BLaER1 (cell line): ENCODE data around the gene TERB2.
"Not testable (repeated sequence)": the region's sequence is repeated elsewhere in the genome, so short reads cannot be mapped to it uniquely, and the experiment has no call there.

Source experiments
- H3K27ac ChIP-seq: shearing (Covaris generic); formaldehyde crosslinking; 2 replicates; pipeline ENCODE4 v1.8.1; 2022
- H3K27me3 ChIP-seq: shearing (Covaris generic); formaldehyde crosslinking; 2 replicates; pipeline ENCODE4 v1.8.1; 2022
- H3K36me3 ChIP-seq: shearing (Covaris generic); formaldehyde crosslinking; 2 replicates; pipeline ENCODE4 v1.8.1; 2022
- H3K4me1 ChIP-seq: shearing (Covaris generic); formaldehyde crosslinking; 2 replicates; pipeline ENCODE4 v1.8.1; 2022
- H3K4me2 ChIP-seq: shearing (Covaris generic); formaldehyde crosslinking; 2 replicates; pipeline ENCODE4 v1.8.1; 2022
- H3K4me3 ChIP-seq: shearing (Covaris generic); formaldehyde crosslinking; 2 replicates; pipeline ENCODE4 v1.8.1; 2022
- H3K9ac ChIP-seq: shearing (Covaris generic); formaldehyde crosslinking; 2 replicates; pipeline ENCODE4 v1.8.1; 2022
- H3K9me3 ChIP-seq: shearing (Covaris generic); formaldehyde crosslinking; 2 replicates; pipeline ENCODE4 v1.8.1; 2022
- H4K20me1 ChIP-seq: shearing (Covaris generic); formaldehyde crosslinking; 2 replicates; pipeline ENCODE4 v1.8.1; 2022
- Cebpa-rat ChIP-seq: shearing (Covaris generic); IDR thresholded peaks from 2 replicates; pipeline ENCODE4 v1.8.1; 2022

The TERB2 gene, protein sequence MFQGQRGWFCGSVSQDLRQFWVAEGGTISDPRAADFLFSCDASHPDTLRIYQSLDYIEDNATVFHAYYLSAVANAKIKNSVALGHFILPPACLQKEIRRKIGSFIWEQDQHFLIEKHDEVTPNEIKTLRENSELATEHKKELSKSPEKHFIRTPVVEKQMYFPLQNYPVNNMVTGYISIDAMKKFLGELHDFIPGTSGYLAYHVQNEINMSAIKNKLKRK

DNA sequence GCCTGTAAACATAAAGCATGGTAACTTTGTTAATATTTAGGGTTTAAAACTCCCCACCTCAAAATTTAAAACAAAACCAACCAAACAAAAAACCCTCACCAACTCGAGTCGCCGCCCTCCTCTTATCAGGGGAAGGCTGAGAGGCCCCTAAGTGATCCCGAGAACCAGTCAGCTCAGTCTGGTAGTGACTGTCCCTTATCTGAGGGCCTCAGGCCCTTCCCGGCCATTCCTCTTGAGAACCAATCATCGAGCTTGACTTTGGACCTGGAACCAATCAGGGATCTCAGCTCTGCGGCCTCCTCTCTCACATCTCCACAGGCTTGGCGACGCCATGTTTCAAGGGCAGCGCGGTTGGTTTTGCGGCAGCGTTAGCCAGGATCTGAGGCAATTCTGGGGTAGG, at the start of gene TERB2:
TSS of gene TERB2 (plus strand) at position 300 of the 400 bp plus-strand sequence. CDS start at position 332, 32 bp downstream.
- Histone ChIP-seq H3K27ac (no peak within 1 kb of the TSS), H3K9ac (no peak within 1 kb of the TSS), H3K9me3 (no peaks in the 10 kb centered on the region), H4K20me1 (no peaks in the 10 kb centered on the region), H3K27me3 (no peaks in the 10 kb centered on the region), H3K4me3 (no peak within 1 kb of the TSS), H3K4me1 (no peaks in the 10 kb centered on the region), H3K36me3 (no peaks in the 10 kb centered on the region), H3K4me2 (no peak within 1 kb of the TSS)
- no peak for TF ChIP-seq Cebpa-rat

DNA sequence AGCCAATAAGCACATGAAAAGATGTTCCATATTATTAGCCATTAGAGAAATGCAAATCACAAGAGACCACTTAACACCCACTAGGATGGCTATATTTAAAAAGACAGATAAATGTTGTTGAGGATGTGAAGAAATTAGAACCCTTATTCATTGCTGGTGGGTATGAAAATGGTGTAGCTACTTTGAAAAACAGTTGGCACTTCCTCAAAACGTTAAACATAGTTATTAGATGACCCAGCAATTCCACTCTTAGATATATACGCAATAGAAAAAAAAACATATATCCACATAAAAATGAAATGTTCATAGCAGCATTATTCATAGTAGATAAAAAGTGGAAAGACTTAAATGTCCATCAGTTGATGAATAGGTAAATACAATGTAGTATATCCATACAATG, 47.1 kb upstream of the TERB2 start:
- H4K20me1 ChIP-seq = no peaks in the 10 kb centered on the region
- no peaks in the 10 kb centered on the region for H3K27me3 ChIP-seq
- no peak overlapping the region for H3K27ac ChIP-seq
- no peak for TF ChIP-seq Cebpa-rat
- no peak overlapping the region for H3K4me3 ChIP-seq
- H3K4me1 ChIP-seq = no peaks in the 10 kb centered on the region
- no peak overlapping the region for H3K9ac ChIP-seq
- H3K9me3 ChIP-seq = peaks cover 20% of the 10 kb centered on the region
- no peak overlapping the region for H3K4me2 ChIP-seq
- H3K36me3 ChIP-seq = no peaks in the 10 kb centered on the region

DNA sequence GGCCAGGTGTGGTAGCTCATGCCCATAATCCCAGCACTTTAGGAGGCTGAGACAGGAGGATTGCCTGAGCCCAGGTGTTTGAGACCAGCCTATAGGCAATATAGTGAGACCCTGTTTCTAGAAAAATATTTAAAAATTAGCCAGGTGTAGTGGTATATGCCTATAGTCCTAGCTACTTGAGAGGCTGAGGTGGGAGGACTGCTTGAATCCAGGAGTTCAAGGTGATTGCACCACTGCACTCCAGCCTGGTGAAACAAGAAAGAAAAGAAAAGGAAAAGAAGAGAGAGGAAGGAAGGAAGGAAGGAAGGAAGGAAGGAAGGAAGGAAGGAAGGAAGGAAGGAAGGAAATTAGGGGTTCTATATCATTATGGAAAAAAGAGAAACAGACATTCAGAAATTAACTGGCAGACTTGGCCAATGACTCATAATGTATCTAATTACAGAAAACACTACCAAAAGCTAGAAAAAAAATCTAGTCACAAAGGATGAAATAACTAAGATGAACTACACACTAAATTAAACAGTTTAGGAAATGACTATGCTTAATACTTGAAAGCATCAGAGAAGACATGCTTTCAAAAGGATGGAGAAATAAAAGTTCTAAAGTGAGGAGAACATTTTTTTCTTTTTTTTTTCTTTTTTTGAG, 45.4 kb upstream of the TERB2 start:
- Histone ChIP-seq H3K4me2 (no peak overlapping the region), H3K36me3 (no peaks in the 10 kb centered on the region), H4K20me1 (no peaks in the 10 kb centered on the region), H3K27me3 (no peaks in the 10 kb centered on the region), H3K9me3 (peaks cover 20% of the 10 kb centered on the region), H3K9ac (no peak overlapping the region), H3K27ac (no peak overlapping the region), H3K4me1 (no peaks in the 10 kb centered on the region), H3K4me3 (no peak overlapping the region)
- no peak for TF ChIP-seq Cebpa-rat

DNA sequence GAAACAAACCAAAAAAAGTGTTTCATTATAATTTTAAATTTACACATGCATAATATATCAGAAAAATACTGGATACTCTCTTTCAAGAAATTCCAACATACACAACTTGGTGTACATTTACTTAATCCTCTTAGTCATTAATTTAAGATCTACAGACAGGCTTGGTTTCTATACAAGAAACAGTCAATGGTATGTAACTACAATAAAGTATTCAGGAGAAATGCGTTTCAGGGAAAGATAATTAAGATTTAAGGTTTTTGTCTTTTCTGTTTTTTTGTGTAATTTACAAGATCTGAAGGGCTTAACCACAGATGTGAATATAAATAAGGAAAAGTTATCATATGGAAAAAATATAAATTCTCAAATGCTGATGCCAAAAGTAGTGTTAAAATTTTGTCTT, 44.3 kb upstream of the TERB2 start:
- H3K4me3 ChIP-seq, H3K4me2 ChIP-seq, H3K36me3 ChIP-seq, H3K27me3 ChIP-seq, H3K9ac ChIP-seq, H3K4me1 ChIP-seq, H3K27ac ChIP-seq, H4K20me1 ChIP-seq: not testable (repeated sequence)
- peaks cover 20% of the 10 kb centered on the region for H3K9me3 ChIP-seq

DNA sequence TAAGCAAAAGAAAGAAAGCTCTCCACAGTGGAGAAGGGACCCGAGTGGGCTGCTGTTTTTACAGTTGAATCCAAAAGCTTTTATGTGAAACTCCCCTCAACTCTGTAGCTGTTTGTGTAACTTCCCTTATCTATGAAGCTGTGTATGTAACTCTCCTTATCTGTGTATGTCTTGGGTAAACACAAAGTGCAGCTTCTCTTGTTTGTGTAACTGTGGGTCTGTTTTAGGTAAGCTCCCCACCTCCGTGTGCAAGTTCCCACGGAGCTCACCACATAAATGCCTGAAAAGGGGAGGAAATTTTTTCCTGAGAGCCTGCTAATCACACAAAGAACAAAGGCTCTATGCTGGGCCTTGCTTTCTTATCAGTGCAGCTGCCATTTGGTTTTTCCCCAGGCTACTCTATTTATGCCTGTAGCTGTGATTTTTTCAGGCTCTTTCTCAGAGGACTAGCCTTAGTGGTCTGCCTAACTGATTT, 43.5 kb upstream of the TERB2 start:
- H3K36me3 ChIP-seq, H3K27ac ChIP-seq, H3K4me3 ChIP-seq, H4K20me1 ChIP-seq, H3K9ac ChIP-seq, H3K4me2 ChIP-seq, H3K4me1 ChIP-seq, H3K27me3 ChIP-seq: not testable (repeated sequence)
- peaks cover 20% of the 10 kb centered on the region for H3K9me3 ChIP-seq

DNA sequence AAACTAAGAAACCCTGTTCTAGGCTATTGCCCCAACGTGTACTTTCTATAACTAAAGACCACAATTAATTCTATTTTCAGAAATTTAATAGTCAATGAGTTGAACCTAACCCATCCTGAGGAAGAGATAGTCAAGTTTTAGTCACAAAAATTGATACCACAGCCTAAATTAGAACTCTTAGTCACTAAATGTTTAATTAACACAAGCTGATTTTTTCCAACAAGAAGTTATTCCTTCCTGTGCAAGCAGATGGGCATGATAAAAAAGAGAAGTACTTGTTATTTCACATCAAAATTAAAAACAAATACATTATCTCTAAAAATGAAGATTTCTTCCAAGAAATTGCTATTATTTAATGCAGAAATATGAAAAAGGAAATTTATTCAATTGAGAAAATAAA, 38.4 kb upstream of the TERB2 start:
- H3K9me3 ChIP-seq = peaks cover 4% of the 10 kb centered on the region
- H3K36me3 ChIP-seq = no peaks in the 10 kb centered on the region
- peaks cover 10% of the 10 kb centered on the region; the same call in 1 of the 2 replicates for H3K4me1 ChIP-seq
- H3K4me2 ChIP-seq = 0 out of 2 replicates have a peak overlapping the region, but pooled peaks have one; percentile 13
- no peak overlapping the region for H3K4me3 ChIP-seq
- H3K27ac ChIP-seq = no peak overlapping the region
- TF ChIP-seq Cebpa-rat = no peak
- H4K20me1 ChIP-seq = no peaks in the 10 kb centered on the region
- H3K9ac ChIP-seq = no peak overlapping the region
- H3K27me3 ChIP-seq = no peaks in the 10 kb centered on the region

DNA sequence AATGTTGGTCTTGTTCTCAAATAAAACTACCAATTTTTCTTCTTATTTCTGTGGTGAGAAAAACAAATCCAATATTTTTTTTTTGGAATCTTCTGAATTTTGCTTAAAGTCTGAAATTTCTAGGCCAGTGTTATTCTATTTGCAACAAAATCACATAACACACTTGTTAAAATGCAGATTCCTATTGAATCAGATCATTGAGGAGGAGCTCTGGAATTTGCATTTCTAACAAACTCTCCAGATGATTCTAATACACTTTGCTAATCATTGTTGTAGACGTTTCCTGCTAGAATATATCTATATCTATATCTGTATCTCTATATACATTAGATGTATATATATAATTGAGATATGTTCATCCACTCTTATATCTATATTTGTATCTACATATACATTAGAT, 27.8 kb upstream of the TERB2 start:
- not testable (repeated sequence) for H4K20me1 ChIP-seq, H3K27me3 ChIP-seq, H3K27ac ChIP-seq, H3K9me3 ChIP-seq, H3K4me3 ChIP-seq, H3K4me1 ChIP-seq, H3K36me3 ChIP-seq, H3K9ac ChIP-seq, H3K4me2 ChIP-seq

DNA sequence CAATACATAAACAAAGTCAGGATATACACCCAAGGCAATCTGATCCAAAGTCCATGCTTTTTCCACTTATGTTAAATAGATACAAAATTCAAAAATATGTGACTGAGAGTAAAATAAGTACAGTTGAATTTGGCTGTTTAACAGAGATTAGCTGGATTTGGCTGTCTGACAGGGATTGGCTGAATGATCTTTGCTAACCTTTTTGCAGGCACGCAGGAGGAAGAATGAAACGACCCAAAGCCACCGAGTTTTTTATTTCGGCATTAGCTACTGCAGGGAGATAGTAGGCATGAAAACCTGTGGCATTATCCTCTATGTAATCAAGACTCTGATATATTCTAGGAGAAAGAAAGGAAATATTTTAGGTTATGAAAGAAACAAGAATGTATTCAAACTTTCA, 26.2 kb upstream of the TERB2 start:
- not testable (repeated sequence) for H3K4me1 ChIP-seq, H3K4me3 ChIP-seq, H3K9ac ChIP-seq, H3K27me3 ChIP-seq, H3K9me3 ChIP-seq, H4K20me1 ChIP-seq, H3K36me3 ChIP-seq, H3K27ac ChIP-seq, H3K4me2 ChIP-seq

DNA sequence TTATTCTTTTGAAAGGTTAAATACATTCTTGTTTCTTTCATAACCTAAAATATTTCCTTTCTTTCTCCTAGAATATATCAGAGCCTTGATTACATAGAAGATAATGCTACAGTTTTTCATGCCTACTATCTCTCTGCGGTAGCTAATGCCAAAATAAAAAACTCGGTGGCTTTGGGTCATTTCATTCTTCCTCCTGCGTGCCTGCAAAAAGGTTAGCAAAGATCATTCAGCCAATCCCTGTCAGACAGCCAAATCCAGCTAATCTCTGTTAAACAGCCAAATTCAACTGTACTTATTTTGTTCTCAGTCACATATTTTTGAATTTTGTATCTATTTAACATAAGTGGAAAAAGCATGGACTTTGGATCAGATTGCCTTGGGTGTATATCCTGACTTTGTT, 1.8 kb downstream of the TERB2 start:
- H3K4me2 ChIP-seq, H3K9ac ChIP-seq, H4K20me1 ChIP-seq, H3K9me3 ChIP-seq, H3K27me3 ChIP-seq, H3K4me1 ChIP-seq, H3K27ac ChIP-seq, H3K4me3 ChIP-seq, H3K36me3 ChIP-seq: not testable (repeated sequence)

DNA sequence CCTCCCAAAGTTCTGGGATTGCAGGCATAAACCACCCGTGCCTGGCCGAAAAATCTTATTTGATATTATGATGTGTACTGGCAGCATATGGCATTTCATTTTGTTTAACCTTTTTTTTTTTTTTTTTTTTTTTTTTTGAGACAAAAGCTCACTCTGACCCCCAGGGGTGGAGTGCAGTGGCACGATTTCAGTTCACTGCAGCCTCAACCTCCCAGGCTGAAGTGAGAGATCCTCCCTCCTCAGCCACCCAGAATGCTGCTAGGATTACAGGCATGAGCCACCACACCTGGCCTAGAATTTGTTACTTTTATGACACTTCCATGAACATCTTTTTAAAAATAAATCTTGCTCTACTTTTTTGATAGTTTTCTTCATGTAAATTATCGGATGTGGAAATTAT, 12.0 kb downstream of the TERB2 start:
- no peak for TF ChIP-seq Cebpa-rat
- H3K36me3 ChIP-seq = no peaks in the 10 kb centered on the region
- H3K4me3 ChIP-seq = no peak overlapping the region
- H3K27ac ChIP-seq = no peak overlapping the region
- no peak overlapping the region for H3K9ac ChIP-seq
- no peaks in the 10 kb centered on the region for H3K4me1 ChIP-seq
- no peaks in the 10 kb centered on the region for H4K20me1 ChIP-seq
- H3K4me2 ChIP-seq = no peak overlapping the region
- H3K9me3 ChIP-seq = no peaks in the 10 kb centered on the region
- H3K27me3 ChIP-seq = no peaks in the 10 kb centered on the region

DNA sequence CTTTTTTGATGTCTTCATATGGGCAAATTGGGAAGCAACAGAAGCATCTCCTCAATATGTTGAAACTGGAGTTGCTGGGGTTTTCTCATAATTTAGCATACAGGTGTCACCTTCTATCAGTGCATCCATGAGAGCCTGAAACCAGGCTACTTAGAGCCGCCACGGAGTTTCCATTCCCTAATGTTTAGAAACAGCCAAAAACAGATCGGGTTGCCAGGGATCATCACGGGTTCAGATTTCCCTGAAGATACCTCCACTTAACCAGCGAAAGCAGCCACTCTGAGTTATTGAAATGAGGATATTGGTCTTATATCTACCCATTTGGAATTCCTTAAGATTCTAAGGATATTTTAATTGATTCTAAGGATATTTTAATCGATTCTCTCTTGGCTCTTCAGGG, 14.5 kb downstream of the TERB2 start:
- no peaks in the 10 kb centered on the region for H3K4me1 ChIP-seq
- no peak overlapping the region for H3K9ac ChIP-seq
- H3K4me2 ChIP-seq = no peak overlapping the region
- no peaks in the 10 kb centered on the region for H3K9me3 ChIP-seq
- no peak for TF ChIP-seq Cebpa-rat
- no peak overlapping the region for H3K27ac ChIP-seq
- no peak overlapping the region for H3K4me3 ChIP-seq
- no peaks in the 10 kb centered on the region for H3K36me3 ChIP-seq
- no peaks in the 10 kb centered on the region for H3K27me3 ChIP-seq
- no peaks in the 10 kb centered on the region for H4K20me1 ChIP-seq

DNA sequence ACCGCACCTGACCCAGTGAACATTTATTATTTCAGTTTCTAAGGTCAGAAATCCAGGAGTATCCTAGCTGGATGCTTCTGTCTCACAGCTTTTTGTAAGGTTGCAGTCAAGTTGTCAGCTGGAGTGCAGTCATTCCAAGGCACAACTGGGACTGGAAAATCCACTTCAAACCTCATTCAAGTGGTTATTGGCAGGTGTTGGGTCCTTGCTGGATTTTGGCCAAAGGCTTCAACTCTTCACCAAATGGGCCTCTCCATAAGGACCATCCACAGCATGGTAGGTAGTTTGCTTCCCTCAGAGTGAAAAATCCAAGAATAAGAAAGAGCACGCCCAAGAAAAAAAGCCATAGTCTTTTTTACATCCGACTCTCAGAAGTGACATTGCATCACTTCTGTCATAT, 19.7 kb downstream of the TERB2 start:
- H3K9me3 ChIP-seq, H3K36me3 ChIP-seq, H3K4me1 ChIP-seq, H3K27me3 ChIP-seq, H3K27ac ChIP-seq, H3K9ac ChIP-seq, H3K4me3 ChIP-seq, H4K20me1 ChIP-seq, H3K4me2 ChIP-seq: not testable (repeated sequence)

DNA sequence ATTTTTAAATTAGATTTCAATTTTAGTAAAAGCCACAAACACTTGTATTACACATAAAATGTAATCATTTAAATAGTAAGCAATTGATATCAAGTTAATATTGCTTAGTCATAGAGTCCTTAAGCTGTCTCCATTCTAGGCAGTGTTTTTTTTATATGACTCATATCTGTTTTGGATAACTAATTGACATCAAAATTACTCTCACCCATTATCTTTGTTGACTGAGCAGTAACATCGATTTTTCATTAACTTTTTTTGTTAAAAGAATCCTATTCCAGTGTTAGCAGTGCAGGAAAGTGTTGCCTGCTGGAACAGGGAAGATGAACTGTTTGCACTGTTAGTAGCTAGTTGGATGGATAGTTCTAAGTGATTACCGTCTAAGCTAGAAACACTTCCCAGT, 21.3 kb downstream of the TERB2 start:
- H4K20me1 ChIP-seq, H3K9ac ChIP-seq, H3K36me3 ChIP-seq, H3K4me1 ChIP-seq, H3K27ac ChIP-seq, H3K9me3 ChIP-seq, H3K4me2 ChIP-seq, H3K4me3 ChIP-seq, H3K27me3 ChIP-seq: not testable (repeated sequence)

DNA sequence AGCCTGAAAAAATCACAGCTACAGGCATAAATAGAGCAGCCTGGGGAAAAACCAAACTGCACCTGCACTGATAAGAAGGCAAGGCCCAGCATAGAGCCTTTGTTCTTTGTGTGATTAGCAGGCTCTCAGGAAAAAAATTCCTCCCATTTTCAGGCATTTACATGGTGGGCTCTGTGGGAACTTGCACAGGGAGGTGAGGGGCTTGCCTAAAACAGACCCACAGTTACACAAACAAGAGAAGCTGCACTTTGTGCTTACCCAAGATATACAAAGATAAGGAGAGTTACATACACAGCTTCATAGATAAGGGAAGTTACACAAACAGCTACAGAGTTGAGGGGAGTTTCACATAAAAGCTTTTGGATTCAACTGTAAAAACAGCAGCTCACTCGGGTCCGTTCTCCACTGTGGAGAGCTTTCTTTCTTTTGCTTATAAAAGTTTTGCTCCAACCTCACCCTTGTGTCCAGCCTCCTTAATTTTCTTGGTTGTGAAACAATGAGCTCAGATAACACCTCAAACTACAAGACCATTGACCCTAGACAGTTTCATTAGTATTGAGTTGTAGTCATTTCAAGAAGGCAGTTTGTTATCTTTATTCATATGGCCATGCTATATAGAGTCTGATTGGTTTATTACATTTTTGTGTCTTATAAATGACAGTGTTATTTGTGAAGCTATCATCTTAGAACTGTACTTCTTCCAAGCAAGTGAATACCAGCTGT, 23.3 kb downstream of the TERB2 start:
- not testable (repeated sequence) for H4K20me1 ChIP-seq, H3K4me2 ChIP-seq, H3K4me3 ChIP-seq, H3K27me3 ChIP-seq, H3K36me3 ChIP-seq, H3K4me1 ChIP-seq, H3K9ac ChIP-seq, H3K9me3 ChIP-seq, H3K27ac ChIP-seq
